Measurements from ENCODE around the gene ARMC2. TPM values are rescaled to one million over a fixed set of nuclear protein-coding genes. Genes with fewer than 3 reads are reported as not detected.
A peak's percentile ranks its signal among the peaks of the same experiment; 100 is the strongest.
"Not testable (repeated sequence)": the region's sequence is repeated elsewhere in the genome, so short reads cannot be mapped to it uniquely, and the experiment has no call there.

The ARMC2 gene
- total RNA-seq, 2 experiments from 2014 or later = 4.4 to 7.9 TPM

DNA sequence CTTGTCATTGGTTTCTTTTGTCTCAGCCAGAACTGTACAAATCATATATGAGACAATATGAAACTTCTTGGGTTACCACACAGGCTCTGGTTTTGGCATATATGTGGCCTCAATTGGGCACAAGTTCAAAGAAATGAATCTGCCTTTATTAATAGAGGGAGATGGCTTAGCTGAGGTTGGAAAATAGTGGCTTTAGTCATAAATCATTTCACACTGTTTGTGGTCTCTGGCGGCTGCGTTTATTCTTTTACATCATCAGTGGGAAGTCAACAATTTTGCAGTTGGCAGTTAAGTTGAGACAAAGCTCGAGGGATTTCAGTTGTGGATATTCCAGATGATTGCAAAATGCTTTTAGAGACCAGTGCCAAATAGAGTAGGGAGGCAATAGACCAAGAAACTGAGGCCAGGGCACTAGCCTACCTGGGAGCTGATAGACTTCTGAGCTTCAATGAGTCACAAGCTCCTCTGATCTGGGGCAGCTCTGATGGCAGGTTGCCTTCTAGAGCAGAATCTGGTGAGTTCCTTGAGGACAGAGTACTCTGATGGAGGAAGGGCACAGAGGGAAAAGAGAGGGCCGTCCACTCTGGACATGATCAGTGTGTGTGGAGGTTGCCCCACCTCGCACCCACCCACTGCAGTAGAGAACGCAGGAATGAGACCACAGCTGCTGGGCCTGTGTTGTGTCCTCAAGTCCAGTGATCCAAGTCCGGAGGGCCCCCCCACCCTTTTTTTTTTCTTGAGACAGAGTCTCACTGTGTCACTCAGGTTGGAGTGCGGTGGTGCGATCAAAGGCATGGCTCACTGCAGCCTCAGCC is 73.5 kb downstream of the ARMC2 start:
- H3K27ac Mint-ChIP-seq = peak overlapping the region; percentile 81
- H3K4me1 Mint-ChIP-seq (ENCODE audit: low read depth) = peaks cover 31% of the 10 kb centered on the region
- intact Hi-C loops (cut with micrococcal nuclease) = loop anchor here (1.0 to 5.0 kb wide), 7 partner anchors 19 to 254 kb away; no protein-coding TSS in a partner anchor
- H3K9me3 Mint-ChIP-seq = no peaks in the 10 kb centered on the region
- ChIA-PET POLR2A (interaction anchor here (0.6 to 2.2 kb wide), 10 partner anchors 8 to 461 kb away, joined by 3 to 15 read pairs (median 4); partner anchors contain the start of genes CD164, CEP57L1 and SESN1), CTCF (interaction anchor here (0.6 to 3.1 kb wide), 12 partner anchors 19 to 633 kb away, joined by 3 to 16 read pairs (median 4); no protein-coding TSS in a partner anchor)
- H3K4me3 Mint-ChIP-seq = peak overlapping the region; percentile 33
- peaks cover 6% of the 10 kb centered on the region for H3K36me3 Mint-ChIP-seq
- H3K27me3 Mint-ChIP-seq = peaks cover 4% of the 10 kb centered on the region
- DNase-seq = peak; percentile 68

DNA sequence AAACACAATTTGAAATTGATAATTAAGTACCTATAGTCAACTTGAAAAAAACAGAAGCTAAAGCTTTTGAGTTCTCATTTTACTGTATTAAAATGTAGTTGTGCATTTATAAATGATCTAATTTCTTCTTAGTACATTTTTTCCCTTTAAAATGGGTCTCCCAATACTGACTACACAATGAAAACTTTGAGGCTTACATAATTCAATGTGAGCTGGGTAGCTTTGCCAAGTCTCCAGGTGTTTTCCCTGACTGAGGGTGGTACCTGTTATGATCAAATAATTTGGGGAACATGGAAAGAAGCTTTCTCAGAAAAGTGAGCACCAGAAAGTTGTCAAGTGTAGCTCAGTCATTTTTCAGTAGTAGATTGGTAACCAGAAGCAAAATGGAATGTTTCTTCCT is 74.3 kb downstream of the ARMC2 start:
- CTCF ChIA-PET = interaction anchor here (0.6 to 3.1 kb wide), 10 partner anchors 18 to 634 kb away, joined by 3 to 16 read pairs (median 4); no protein-coding TSS in a partner anchor
- Mint-ChIP-seq H3K27ac (no peak overlapping the region), H3K4me1 (ENCODE audit: low read depth) (peaks cover 31% of the 10 kb centered on the region), H3K27me3 (peaks cover 4% of the 10 kb centered on the region), H3K36me3 (peaks cover 6% of the 10 kb centered on the region), H3K9me3 (no peaks in the 10 kb centered on the region), H3K4me3 (no peak overlapping the region)
- POLR2A ChIA-PET = interaction anchor here (1.4 to 2.2 kb wide), 4 partner anchors 20 to 460 kb away, joined by 4 to 15 read pairs (median 5); partner anchors contain the start of gene CD164
- intact Hi-C loops (cut with micrococcal nuclease) = loop anchor here (5.0 kb wide), 1 partner anchor 255 kb away; no protein-coding TSS in a partner anchor
- no peak for DNase-seq

DNA sequence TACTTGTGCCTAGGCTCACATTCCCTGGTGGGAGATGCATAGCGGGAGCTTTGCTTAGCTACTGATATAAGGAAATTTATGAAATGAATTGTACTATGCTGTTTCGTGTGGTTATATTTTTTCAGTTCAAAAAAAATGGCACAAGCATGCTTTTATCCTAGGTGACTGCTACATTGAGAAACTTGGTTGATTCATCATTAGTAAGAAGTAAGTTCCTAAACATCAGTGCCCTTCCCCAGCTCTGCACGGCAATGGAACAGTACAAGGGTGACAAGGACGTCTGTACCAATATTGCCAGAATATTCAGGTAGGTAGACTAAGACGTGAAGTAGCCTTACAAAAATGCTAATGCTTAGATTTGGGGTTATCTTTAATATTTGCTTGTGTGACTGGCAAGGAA is 79.7 kb downstream of the ARMC2 start:
- CTCF ChIA-PET = interaction anchor here (1.7 kb wide), 1 partner anchor 10 kb away, joined by 4 read pairs; no protein-coding TSS in a partner anchor

DNA sequence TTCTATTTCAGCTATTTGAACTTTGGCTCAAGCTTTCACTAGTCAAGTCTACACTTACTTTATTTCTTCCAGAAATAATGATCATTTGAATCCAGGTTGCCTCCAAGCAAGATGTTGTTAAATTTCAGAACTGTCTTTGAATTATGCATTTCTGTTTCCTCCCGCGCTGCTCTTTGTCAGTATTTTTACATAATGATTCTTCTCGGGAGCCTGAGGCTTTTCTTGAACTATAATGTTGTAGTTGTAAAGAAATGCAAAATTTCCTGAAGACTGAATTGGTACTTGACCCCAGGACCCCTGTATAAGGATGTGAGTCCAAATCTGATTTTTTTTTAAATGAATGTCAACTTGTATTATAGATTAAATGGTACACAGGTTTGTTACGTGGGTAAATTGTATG is 80.4 kb downstream of the ARMC2 start:
- H3K4me3 Mint-ChIP-seq = no peak overlapping the region
- H3K27me3 Mint-ChIP-seq = peaks cover 4% of the 10 kb centered on the region
- H3K9me3 Mint-ChIP-seq = peaks cover 3% of the 10 kb centered on the region
- H3K27ac Mint-ChIP-seq = no peak overlapping the region
- POLR2A ChIA-PET = no interaction called here
- peaks cover 12% of the 10 kb centered on the region for H3K4me1 Mint-ChIP-seq (ENCODE audit: low read depth)
- peaks cover 9% of the 10 kb centered on the region for H3K36me3 Mint-ChIP-seq
- DNase-seq = no peak
- intact Hi-C loops (cut with micrococcal nuclease) = no loop called here
- CTCF ChIA-PET = interaction anchor here (1.7 kb wide), 1 partner anchor 10 kb away, joined by 4 read pairs; no protein-coding TSS in a partner anchor

More for the DNA sequence above, 79.7 kb downstream of the ARMC2 start:
- Mint-ChIP-seq H3K4me3 (no peak overlapping the region), H3K36me3 (peaks cover 9% of the 10 kb centered on the region), H3K27me3 (peaks cover 4% of the 10 kb centered on the region), H3K4me1 (ENCODE audit: low read depth) (peaks cover 13% of the 10 kb centered on the region), H3K27ac (no peak overlapping the region), H3K9me3 (peaks cover 3% of the 10 kb centered on the region)
- intact Hi-C loops (cut with micrococcal nuclease) = no loop called here
- DNase-seq = no peak
- POLR2A ChIA-PET = no interaction called here

DNA sequence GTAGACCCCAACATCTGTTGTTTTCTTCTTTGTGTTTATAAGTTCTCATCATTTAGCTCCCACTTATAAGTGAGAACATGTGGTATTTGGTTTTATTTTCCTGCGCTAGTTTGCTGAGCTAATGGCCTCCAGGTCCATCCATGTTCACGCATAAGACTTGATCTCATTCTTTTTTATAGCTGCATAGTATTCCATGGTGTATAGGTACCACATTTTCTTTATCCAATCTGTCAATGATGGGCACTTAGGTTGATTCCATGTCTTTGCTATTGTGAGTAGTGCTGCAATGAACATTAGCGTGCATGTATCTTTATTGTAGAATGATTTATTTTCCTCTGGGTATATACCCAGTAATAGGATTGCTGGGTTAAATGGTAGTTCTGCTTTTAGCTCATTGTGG is 82.9 kb downstream of the ARMC2 start:
- intact Hi-C loops (cut with micrococcal nuclease); H3K27me3 Mint-ChIP-seq; H3K27ac Mint-ChIP-seq; H3K9me3 Mint-ChIP-seq; H3K36me3 Mint-ChIP-seq; POLR2A ChIA-PET; DNase-seq; H3K4me1 Mint-ChIP-seq (ENCODE audit: low read depth); H3K4me3 Mint-ChIP-seq: not testable (repeated sequence)
- CTCF ChIA-PET = interaction anchor here (1.1 kb wide), 1 partner anchor 25 kb away, joined by 4 read pairs; no protein-coding TSS in a partner anchor

DNA sequence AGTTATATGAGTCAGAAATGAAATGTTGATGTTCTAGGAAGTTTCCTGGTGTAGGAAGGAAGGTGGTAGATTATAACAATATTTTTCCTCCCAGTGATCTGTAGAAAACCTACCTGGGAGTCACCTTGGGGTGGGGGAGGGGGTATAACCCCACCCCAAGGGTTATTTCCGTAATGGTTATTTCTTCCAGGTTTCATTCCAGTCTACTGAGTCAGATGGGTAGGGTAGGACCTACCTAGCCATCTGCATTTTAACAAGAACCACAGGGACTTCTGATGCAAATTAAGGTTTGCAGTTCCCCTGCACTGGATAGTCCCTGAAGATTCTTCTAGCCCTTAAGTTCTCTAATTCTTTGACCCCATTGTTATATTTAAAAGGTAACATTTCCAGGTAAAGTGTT is 88.9 kb downstream of the ARMC2 start:
- DNase-seq = no peak
- intact Hi-C loops (cut with micrococcal nuclease) = no loop called here
- Mint-ChIP-seq H3K27me3 (no peaks in the 10 kb centered on the region), H3K4me1 (ENCODE audit: low read depth) (peaks cover 4% of the 10 kb centered on the region), H3K27ac (no peak overlapping the region), H3K9me3 (peaks cover 3% of the 10 kb centered on the region), H3K36me3 (peaks cover 4% of the 10 kb centered on the region), H3K4me3 (no peak overlapping the region)
- ChIA-PET POLR2A (no interaction called here), CTCF (no interaction called here)

DNA sequence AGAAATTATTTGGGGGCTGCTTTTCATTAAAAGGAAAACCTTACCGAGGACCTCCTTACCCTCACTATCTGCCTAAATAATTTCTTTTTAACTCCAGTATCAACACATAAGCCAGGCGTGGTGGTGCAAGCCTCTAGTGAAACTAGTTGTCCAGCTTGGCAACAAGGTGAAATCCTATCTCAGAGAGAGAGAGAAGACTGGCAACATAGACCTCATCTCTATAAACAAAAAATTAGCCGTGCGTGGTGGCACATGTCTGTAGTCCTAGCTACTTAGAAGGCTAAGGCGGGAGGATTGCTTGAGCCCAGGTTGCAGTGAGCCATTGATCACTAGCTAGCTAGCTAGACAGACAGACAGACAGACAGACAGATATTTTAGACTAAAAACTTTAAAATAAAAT is 92.5 kb downstream of the ARMC2 start:
- POLR2A ChIA-PET = no interaction called here
- Mint-ChIP-seq H3K4me1 (ENCODE audit: low read depth) (peaks cover 30% of the 10 kb centered on the region), H3K4me3 (no peak overlapping the region), H3K27ac (no peak overlapping the region), H3K27me3 (no peaks in the 10 kb centered on the region), H3K9me3 (peaks cover 3% of the 10 kb centered on the region), H3K36me3 (peaks cover 4% of the 10 kb centered on the region)
- CTCF ChIA-PET = interaction anchor here (1.1 to 1.5 kb wide), 2 partner anchors 15 to 19 kb away, joined by 3 to 4 read pairs; no protein-coding TSS in a partner anchor
- intact Hi-C loops (cut with micrococcal nuclease) = loop anchor here (10.0 kb wide), 2 partner anchors 134 to 364 kb away; no protein-coding TSS in a partner anchor
- DNase-seq = no peak

DNA sequence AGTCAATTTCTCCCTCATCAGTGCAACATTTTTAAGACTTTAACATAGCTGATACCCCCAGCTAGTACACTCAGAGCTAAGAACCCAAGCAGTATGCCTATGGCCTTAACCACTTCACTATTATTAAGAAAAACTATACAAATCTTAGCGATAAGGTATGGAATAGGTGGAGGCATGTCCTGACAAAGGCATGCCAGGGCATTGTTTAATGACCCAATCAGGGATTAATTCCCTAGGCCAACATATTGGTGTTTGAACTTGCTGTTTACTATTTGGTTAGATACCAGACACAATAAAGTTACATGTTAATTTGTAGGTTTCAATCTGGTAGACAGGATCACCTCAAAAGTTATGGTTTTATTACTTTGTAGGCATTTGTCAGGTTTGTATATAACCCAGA is 93.1 kb downstream of the ARMC2 start:
- peaks cover 30% of the 10 kb centered on the region for H3K4me1 Mint-ChIP-seq (ENCODE audit: low read depth)
- no peak overlapping the region for H3K4me3 Mint-ChIP-seq

DNA sequence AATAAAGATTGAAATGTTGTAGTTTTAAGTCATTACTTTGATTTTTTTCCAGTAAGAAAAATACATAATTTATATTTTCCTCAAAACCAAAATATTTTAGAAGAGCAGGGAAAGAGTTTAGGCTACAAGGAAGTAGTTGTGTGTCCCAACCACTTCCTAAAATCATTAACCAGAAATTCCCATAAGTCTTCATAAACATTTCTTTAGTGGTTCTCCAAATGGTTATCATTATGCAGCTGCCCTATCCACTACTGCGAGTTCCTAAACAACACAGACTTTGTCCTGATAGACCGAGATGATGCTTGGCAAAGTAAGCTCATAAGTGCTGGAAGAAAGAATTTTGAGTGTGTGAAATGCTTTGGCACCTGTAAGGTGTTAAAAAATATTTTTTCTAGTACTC is 93.6 kb downstream of the ARMC2 start:
- no peak for DNase-seq
- Mint-ChIP-seq H3K36me3 (peaks cover 4% of the 10 kb centered on the region), H3K9me3 (peaks cover 3% of the 10 kb centered on the region), H3K4me3 (no peak overlapping the region), H3K27ac (no peak overlapping the region), H3K27me3 (no peaks in the 10 kb centered on the region), H3K4me1 (ENCODE audit: low read depth) (peaks cover 34% of the 10 kb centered on the region)
- POLR2A ChIA-PET = no interaction called here
- CTCF ChIA-PET = interaction anchor here (1.0 to 1.7 kb wide), 4 partner anchors 16 to 130 kb away, joined by 3 to 9 read pairs (median 4); no protein-coding TSS in a partner anchor
- intact Hi-C loops (cut with micrococcal nuclease) = loop anchor here (1.0 to 10.0 kb wide), 5 partner anchors 21 to 363 kb away; no protein-coding TSS in a partner anchor

More for the DNA sequence above, 93.1 kb downstream of the ARMC2 start:
- Mint-ChIP-seq H3K36me3 (peaks cover 4% of the 10 kb centered on the region), H3K27ac (no peak overlapping the region), H3K9me3 (peaks cover 3% of the 10 kb centered on the region), H3K27me3 (no peaks in the 10 kb centered on the region)
- POLR2A ChIA-PET = no interaction called here
- no peak for DNase-seq
- CTCF ChIA-PET = interaction anchor here (1.0 to 1.5 kb wide), 2 partner anchors 16 to 26 kb away, joined by 3 to 4 read pairs; no protein-coding TSS in a partner anchor
- intact Hi-C loops (cut with micrococcal nuclease) = loop anchor here (10.0 kb wide), 2 partner anchors 134 to 364 kb away; no protein-coding TSS in a partner anchor

DNA sequence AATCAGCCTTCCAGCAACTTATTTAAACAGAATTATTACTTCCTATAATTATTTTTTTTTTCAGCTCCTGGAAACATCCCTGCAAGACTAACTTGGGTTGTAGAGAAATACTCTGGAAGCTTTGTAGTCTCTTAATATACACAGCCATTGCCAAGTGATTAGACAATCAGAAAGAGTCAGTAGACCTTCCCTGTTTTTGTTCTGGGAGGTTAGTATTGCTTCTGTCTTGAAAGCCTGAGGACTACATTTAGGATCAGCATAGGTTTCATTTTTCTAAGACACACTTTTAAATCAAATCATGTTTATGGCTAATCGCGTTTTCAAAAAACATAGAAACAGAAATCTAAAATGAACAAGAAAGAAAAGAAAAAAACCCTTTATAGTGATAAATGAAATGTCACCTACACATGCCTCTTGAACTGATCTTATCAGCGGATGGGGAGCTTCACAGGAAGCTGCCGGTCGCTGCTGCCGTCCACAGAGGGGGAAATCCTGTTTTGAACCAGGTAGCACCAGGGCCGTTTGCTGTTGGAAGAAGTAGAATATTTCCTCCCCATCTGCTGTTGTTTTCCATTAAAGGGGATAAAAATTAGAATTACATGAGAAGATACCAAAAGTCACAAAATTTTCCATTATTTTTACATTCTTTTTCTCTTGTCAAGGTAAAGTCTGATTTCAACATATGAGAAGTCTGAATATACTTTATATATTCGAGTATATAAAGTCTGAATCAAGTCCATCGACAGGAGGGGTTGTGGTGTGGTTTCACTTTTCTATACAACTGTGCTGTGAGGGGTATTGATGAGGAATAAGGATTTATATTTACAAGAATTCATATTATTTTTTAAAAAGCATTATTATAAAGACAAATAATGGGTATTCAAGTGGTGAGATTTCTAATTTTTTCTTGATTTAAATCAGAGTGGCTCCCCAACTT is 94.6 kb downstream of the ARMC2 start:
- ChIA-PET POLR2A (no interaction called here), CTCF (interaction anchor here (1.0 to 1.7 kb wide), 3 partner anchors 21 to 129 kb away, joined by 3 to 9 read pairs (median 3); no protein-coding TSS in a partner anchor)
- Mint-ChIP-seq H3K9me3 (peaks cover 3% of the 10 kb centered on the region), H3K4me1 (ENCODE audit: low read depth) (peaks cover 39% of the 10 kb centered on the region), H3K36me3 (peaks cover 4% of the 10 kb centered on the region), H3K27me3 (no peaks in the 10 kb centered on the region), H3K27ac (peak overlapping the region; percentile 71), H3K4me3 (peak overlapping the region; percentile 50)
- intact Hi-C loops (cut with micrococcal nuclease) = loop anchor here (1.0 to 10.0 kb wide), 5 partner anchors 22 to 362 kb away; no protein-coding TSS in a partner anchor
- peak; percentile 74 for DNase-seq

DNA sequence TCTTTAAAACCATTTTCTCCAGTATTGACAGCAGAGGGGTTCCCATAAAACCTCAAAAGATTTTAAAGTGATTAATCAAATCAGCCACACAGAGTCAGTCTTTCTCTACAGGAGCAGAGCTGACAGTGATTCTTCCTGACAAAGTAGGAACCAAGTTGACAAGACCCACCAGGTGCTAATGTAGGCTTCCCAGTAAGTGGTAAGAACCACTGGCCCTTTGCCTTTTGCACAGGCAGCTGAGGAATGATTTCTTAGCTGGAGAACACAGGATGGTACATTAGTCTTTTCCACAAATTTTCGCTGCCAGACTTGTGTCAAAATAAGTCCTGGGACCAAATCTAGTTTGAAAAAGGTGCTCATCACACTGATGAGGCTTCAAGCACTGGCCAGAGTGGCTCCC is 95.8 kb downstream of the ARMC2 start:
- intact Hi-C loops (cut with micrococcal nuclease) = loop anchor here (10.0 kb wide), 2 partner anchors 131 to 361 kb away; no protein-coding TSS in a partner anchor
- CTCF ChIA-PET = interaction anchor here (1.0 kb wide), 1 partner anchor 11 kb away, joined by 3 read pairs; no protein-coding TSS in a partner anchor
- POLR2A ChIA-PET = no interaction called here
- H3K27ac Mint-ChIP-seq = no peak overlapping the region
- DNase-seq = no peak
- no peak overlapping the region for H3K4me3 Mint-ChIP-seq
- peaks cover 39% of the 10 kb centered on the region for H3K4me1 Mint-ChIP-seq (ENCODE audit: low read depth)
- peaks cover 3% of the 10 kb centered on the region for H3K9me3 Mint-ChIP-seq
- peaks cover 4% of the 10 kb centered on the region for H3K36me3 Mint-ChIP-seq
- H3K27me3 Mint-ChIP-seq = no peaks in the 10 kb centered on the region
